NOMO-1 (cell line): ENCODE measurements around the gene GREB1.
A peak's percentile ranks its signal among the peaks of the same experiment; 100 is the strongest.

Source experiments
- DNase-seq, 2 experiments: peaks; one replicate each; lab custom pipeline; 2025; ENCODE audit not compliant: unreplicated experiment in 2 of 2; lab: John Stamatoyannopoulos, UW

The GREB1 gene

GRCh38 chr2:11592671-11593574 lies 59.1 kb downstream of the GREB1 start:
- no peak for DNase-seq

- no peak for DNase-seq
These were observed 63.0 kb downstream of the GREB1 start for GRCh38 chr2:11596801-11597200.

- no peak for DNase-seq
These were observed 63.8 kb downstream of the GREB1 start for GRCh38 chr2:11597538-11598225.

- DNase-seq: no peak
These were observed 64.4 kb downstream of the GREB1 start for GRCh38 chr2:11598228-11598731.

- DNase-seq: no peak
These were observed 68.8 kb downstream of the GREB1 start for GRCh38 chr2:11602563-11603204.

GRCh38 chr2:11610624-11611242 lies 76.9 kb downstream of the GREB1 start:
- no peak for DNase-seq

GRCh38 chr2:11611251-11611650 lies 77.4 kb downstream of the GREB1 start:
- DNase-seq: no peak

GRCh38 chr2:11612553-11613215 lies 78.8 kb downstream of the GREB1 start:
- no peak for DNase-seq

GRCh38 chr2:11613297-11613696 lies 79.5 kb downstream of the GREB1 start:
- no peak for DNase-seq

GRCh38 chr2:11615209-11615608 lies 81.4 kb downstream of the GREB1 start:
- no peak for DNase-seq

GRCh38 chr2:11616097-11616687 lies 82.3 kb downstream of the GREB1 start:
- no peak for DNase-seq

- no peak for DNase-seq
These were observed 83.1 kb downstream of the GREB1 start for GRCh38 chr2:11616851-11617415.

GRCh38 chr2:11617527-11617926 lies 83.7 kb downstream of the GREB1 start:
- DNase-seq: no peak

GRCh38 chr2:11617984-11618707 lies 84.3 kb downstream of the GREB1 start:
- DNase-seq: no peak

- no peak for DNase-seq
These were observed 84.8 kb downstream of the GREB1 start for GRCh38 chr2:11618708-11619062.

GRCh38 chr2:11621410-11621809 lies 87.6 kb downstream of the GREB1 start:
- DNase-seq: no peak

GRCh38 chr2:11622611-11623010 lies 88.8 kb downstream of the GREB1 start:
- DNase-seq: no peak

- peak; percentile 3 to 4 for DNase-seq
These were observed 91.0 kb downstream of the GREB1 start for GRCh38 chr2:11624893-11625292.

GRCh38 chr2:11625671-11626070 lies 91.8 kb downstream of the GREB1 start:
- DNase-seq: no peak
